Muscle layer of duodenum (tissue), 2 donors: Measurements from ENCODE around the gene CADPS.

Source experiments
- H3K27ac ChIP-seq: one replicate; pipeline ENCODE4 v1.7.0; 2013; ENCODE audit warnings: mild to moderate bottlenecking, low read length
- H3K27me3 ChIP-seq: one replicate; pipeline ENCODE4 v1.7.0; 2013; ENCODE audit warnings: low read depth, mild to moderate bottlenecking, control low read depth, low read length
- H3K36me3 ChIP-seq, 2 donors: one replicate each; pipeline ENCODE4 v1.7.0; 2013; ENCODE audit warnings: low read length in 2 of 2, control low read depth in 1 of 2, mild to moderate bottlenecking in 1 of 2; ENCODE audit not compliant: insufficient read depth in 2 of 2, control insufficient read depth in 1 of 2
- H3K4me1 ChIP-seq, 2 donors: one replicate each; pipeline ENCODE4 v1.7.0; 2013; ENCODE audit warnings: low read length in 2 of 2, mild to moderate bottlenecking in 2 of 2, control low read depth in 1 of 2, moderate library complexity in 1 of 2; ENCODE audit not compliant: insufficient read depth in 2 of 2, control insufficient read depth in 1 of 2
- H3K4me3 ChIP-seq, 2 donors: one replicate each; pipeline ENCODE4 v1.7.0; 2013; ENCODE audit warnings: low read length in 2 of 2, low read depth in 1 of 2, mild to moderate bottlenecking in 1 of 2
- H3K9me3 ChIP-seq, 2 donors: one replicate each; pipeline ENCODE4 v1.7.0; 2013; ENCODE audit warnings: low read length in 2 of 2, control low read depth in 1 of 2, mild to moderate bottlenecking in 1 of 2; ENCODE audit not compliant: control insufficient read depth in 1 of 2
- donor health status: healthy.

Gene CADPS

DNA sequence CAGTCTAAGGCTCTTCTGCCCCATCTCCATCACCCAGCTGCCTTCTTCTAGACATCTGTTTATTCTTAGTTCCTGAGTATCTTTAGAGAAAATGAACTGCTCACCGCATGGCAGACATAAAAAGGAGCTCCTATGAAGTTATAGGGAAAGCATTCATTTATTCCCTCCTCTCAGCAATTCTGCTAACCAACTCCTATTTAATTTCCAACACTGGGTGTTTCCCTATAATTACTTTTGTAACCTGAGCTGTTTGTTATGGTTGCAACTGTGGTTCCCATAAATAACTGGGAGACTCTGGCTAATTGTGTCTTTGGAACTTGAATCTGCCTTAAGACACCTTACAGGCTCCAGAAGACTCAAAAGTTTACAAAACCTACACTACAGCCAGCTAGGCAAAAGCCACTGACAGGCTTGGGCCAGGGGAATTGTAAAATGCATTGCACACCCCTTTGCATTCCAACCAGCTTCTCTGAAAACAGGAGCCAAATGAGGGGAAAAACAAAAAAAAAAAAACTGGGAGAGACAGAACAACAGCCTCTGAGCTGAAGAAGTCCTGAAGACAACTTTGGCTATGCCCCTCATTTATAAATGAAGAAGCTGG, 270.4 kb downstream of the CADPS start:
- Histone ChIP-seq H3K9me3 (no peaks in the 10 kb centered on the region), H3K27me3 (no peaks in the 10 kb centered on the region), H3K27ac (no peak overlapping the region), H3K36me3 (no peaks in the 10 kb centered on the region), H3K4me3 (no peak overlapping the region), H3K4me1 (no peaks in the 10 kb centered on the region)

- Histone ChIP-seq H3K27me3 (no peaks in the 10 kb centered on the region), H3K9me3 (no peaks in the 10 kb centered on the region), H3K4me1 (no peaks in the 10 kb centered on the region), H3K4me3 (no peak overlapping the region), H3K36me3 (no peaks in the 10 kb centered on the region), H3K27ac (no peak overlapping the region)
Measured at GRCh38 chr3:62604298-62604697, 270.9 kb downstream of the CADPS start.

GRCh38 chr3:62602987-62603386, 272.2 kb downstream of the CADPS start:
- Histone ChIP-seq H3K4me3 (no peak overlapping the region), H3K27ac (no peak overlapping the region), H3K27me3 (no peaks in the 10 kb centered on the region), H3K36me3 (no peaks in the 10 kb centered on the region), H3K9me3 (no peaks in the 10 kb centered on the region), H3K4me1 (no peaks in the 10 kb centered on the region)

DNA sequence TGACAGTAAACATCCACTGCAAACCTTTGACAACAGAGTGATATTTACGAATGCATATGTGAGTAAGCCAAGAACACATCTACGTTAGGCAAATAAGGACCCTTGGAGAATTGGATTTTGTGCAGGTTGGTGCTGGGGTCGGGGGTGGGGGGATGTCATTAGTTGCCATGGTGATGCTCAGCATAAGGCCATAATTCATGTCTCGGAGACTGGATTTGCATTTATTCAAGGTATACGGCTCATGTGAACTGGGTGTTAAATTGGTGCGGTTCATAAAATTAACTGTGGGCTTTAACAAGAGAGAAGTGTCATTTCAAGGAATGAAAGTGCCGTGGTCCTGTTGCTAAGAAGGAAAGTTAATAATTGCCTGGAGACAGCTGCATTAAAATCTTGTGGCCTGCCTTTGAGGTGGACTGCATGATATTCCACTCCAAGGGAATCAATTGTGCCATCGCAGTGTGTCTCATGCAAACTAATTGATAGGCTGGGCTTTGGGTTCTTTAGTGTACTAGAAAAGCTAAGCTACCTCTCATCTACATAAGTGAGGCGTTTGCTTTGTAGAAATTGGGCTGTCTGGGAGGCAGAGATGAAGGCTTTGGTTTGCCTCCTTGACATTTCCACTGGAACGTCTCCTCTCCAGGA, 273.0 kb downstream of the CADPS start:
- no peaks in the 10 kb centered on the region for H3K9me3 ChIP-seq
- H3K4me3 ChIP-seq: no peak overlapping the region
- H3K4me1 ChIP-seq: no peaks in the 10 kb centered on the region
- H3K27me3 ChIP-seq: no peaks in the 10 kb centered on the region
- H3K27ac ChIP-seq: no peak overlapping the region
- no peaks in the 10 kb centered on the region for H3K36me3 ChIP-seq

DNA sequence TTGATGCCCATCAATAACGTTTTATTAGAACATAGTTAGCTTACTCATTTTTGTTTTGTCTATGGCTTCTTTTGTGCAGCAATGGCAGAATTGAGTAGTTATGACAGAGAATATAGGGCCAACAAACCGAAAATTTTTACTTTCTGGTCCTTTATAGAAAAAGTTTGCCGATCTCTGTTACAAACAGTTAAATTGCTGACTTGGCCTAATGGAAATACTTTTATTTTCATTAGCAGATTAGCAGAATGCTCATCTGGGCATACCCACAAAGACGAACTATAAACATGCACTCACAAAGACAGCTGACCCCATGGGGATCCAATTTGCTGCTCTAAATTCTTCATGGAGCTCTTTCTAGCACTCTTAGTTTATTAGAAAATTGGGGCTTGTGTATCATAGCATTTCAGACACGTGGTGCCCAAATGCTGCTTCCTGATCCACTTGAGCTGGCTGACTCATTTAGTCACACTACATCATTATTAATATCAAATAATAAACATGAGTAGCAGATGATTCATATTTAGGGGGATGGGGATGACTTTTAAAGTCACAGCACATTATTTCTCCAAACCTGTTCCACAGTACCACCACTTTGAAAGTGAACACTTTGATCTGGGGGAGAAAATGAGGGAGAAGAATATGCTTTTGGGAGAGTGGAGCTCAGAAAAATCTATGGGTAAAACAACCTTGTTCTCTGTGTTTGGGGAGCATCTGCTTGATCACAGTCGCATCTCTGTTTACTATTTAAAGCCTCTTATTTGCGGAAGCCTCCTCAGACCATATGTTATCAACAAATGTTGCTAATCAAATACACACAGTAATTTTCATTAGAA, 273.8 kb downstream of the CADPS start:
- no peak overlapping the region for H3K4me3 ChIP-seq
- H3K9me3 ChIP-seq: no peaks in the 10 kb centered on the region
- no peaks in the 10 kb centered on the region for H3K27me3 ChIP-seq
- no peak overlapping the region for H3K27ac ChIP-seq
- no peaks in the 10 kb centered on the region for H3K4me1 ChIP-seq
- H3K36me3 ChIP-seq: no peaks in the 10 kb centered on the region

DNA sequence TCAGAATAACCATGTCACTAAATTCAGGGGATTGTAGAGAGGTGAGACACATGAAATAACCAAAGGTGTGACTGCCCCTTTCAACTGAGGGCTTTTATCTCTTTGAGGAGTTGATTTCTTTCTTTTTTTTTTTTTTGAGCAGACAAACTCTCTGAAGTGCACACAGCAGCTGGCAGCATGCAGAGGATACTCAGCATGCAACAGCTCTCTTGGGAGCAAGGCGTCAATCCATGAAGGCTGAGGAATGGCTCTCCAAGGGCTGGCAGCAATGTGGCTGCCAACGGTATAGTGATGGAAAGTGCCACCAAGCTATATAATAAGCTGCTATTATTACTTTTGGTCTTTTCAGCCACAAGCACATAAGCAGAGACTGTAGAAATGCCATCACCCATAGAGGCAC, 275.2 kb downstream of the CADPS start:
- Histone ChIP-seq H3K4me3 (no peak overlapping the region), H3K9me3 (no peaks in the 10 kb centered on the region), H3K4me1 (no peaks in the 10 kb centered on the region), H3K27ac (no peak overlapping the region), H3K27me3 (no peaks in the 10 kb centered on the region), H3K36me3 (no peaks in the 10 kb centered on the region)

DNA sequence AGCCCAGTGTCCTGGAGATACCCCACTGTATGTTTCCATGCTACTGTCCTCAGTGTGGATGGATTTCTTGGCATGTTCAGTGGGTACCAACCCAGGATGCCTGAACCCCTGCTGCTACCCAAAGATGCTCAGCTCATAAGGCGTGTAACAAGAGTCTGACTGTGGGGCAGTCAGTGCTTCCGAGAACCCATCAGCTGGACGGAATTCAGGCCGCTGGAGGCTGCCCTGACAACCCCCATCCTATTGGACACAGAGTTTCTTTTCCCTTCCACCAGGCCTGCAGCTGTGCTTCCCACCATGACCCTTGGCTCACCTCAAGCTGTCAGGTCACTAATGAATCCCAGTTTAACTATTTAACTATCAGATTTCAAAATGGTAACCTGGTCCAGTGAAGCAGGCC, 277.7 kb downstream of the CADPS start:
- Histone ChIP-seq H3K27me3 (no peaks in the 10 kb centered on the region), H3K36me3 (no peaks in the 10 kb centered on the region), H3K4me3 (no peak overlapping the region), H3K27ac (no peak overlapping the region), H3K9me3 (no peaks in the 10 kb centered on the region), H3K4me1 (no peaks in the 10 kb centered on the region)

DNA sequence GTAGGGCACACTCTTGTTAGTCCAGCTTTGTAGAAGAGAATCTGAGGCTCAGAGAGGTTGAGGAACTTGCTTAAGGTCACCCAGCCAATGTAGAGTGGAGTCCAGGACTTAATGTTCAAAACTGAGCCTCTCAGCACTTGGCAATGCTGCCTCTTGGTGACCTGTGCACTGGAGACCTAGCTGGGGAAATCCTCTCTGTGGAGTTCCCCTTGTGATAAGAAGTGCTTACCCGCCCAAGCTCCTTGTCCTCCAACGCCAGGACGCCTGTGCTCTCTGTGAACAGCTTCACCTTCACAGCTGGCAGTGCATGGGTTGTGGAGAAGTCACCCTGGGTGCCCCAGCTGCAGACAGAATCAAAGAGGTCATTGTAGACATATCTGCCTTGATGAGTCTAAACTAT, 282.8 kb downstream of the CADPS start:
- Histone ChIP-seq H3K36me3 (no peaks in the 10 kb centered on the region), H3K4me1 (no peaks in the 10 kb centered on the region)

GRCh38 chr3:62589078-62589477, 286.1 kb downstream of the CADPS start:
- Histone ChIP-seq H3K27ac (no peak overlapping the region), H3K4me1 (no peaks in the 10 kb centered on the region), H3K4me3 (no peak overlapping the region), H3K36me3 (no peaks in the 10 kb centered on the region), H3K9me3 (no peaks in the 10 kb centered on the region), H3K27me3 (no peaks in the 10 kb centered on the region)

More for the DNA sequence above, 282.8 kb downstream of the CADPS start:
- Histone ChIP-seq H3K4me3 (no peak overlapping the region), H3K27ac (no peak overlapping the region), H3K9me3 (no peaks in the 10 kb centered on the region), H3K27me3 (no peaks in the 10 kb centered on the region)

DNA sequence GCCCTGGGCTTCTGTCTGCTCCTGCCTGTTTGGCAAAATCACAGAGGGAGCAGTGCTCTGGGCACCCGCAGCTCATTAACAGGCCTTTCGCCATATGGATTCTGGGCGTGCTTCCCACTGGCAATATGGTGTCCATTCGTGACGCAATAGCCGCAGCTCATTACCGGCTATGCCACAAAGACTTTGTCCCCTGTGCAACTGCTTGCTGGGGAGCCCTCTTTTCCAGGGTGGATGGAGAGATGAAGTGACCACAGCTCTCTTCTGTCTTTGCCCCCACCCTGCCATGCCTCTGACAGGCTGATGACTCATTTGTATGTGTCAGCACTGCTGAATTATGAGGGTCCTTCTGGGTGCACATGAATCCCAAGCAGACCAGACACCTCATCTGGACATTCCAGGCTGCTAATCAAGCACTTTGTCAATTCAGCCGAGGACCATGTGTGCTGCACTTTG, 287.6 kb downstream of the CADPS start:
- H3K27ac ChIP-seq: no peak overlapping the region
- H3K4me1 ChIP-seq: no peaks in the 10 kb centered on the region
- H3K36me3 ChIP-seq: no peaks in the 10 kb centered on the region
- H3K9me3 ChIP-seq: no peaks in the 10 kb centered on the region
- no peak overlapping the region for H3K4me3 ChIP-seq
- no peaks in the 10 kb centered on the region for H3K27me3 ChIP-seq

DNA sequence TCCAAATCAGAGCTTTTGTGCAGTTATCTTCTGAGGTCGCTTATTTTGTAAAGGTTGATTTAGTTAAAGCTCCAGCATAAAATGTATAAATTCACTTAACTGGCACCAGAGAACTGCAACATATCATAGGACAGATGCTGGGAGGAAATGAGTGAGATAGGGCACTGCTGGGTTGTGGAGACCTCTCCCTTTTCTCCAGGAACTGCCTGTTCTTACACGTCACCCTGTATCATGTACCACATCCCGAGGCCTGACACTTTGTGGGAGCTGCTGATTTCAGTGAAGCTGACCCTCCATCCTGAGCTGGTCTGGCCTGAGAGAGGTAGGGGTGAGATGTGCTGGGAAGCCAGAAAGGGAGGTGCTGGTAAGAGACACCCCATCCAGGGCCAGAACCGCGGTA, 288.0 kb downstream of the CADPS start:
- Histone ChIP-seq H3K36me3 (no peaks in the 10 kb centered on the region), H3K9me3 (no peaks in the 10 kb centered on the region), H3K27ac (no peak overlapping the region), H3K4me1 (no peaks in the 10 kb centered on the region), H3K4me3 (no peak overlapping the region), H3K27me3 (no peaks in the 10 kb centered on the region)
